Right kidney (tissue), 9 donors: ENCODE data around the gene RAB29.
A peak's percentile ranks its signal among the peaks of the same experiment; 100 is the strongest.
"Not testable (repeated sequence)": the region's sequence is repeated elsewhere in the genome, so short reads cannot be mapped to it uniquely, and the experiment has no call there.

ENCODE experiments used
- DNase-seq: peaks from one replicate; pipeline ENCODE4 v3.0.0-alpha.2; 2016
- long read RNA-seq, 8 donors: transcript quantifications; one replicate each; lab custom pipeline, GENCODE V29; 2026

RAB29 gene, protein sequence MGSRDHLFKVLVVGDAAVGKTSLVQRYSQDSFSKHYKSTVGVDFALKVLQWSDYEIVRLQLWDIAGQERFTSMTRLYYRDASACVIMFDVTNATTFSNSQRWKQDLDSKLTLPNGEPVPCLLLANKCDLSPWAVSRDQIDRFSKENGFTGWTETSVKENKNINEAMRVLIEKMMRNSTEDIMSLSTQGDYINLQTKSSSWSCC
- long read RNA-seq, donor 1, partial matches to known transcripts: 0 of 5 reads
- long read RNA-seq, donor 1, other reads (novel, unspliced or antisense): 0 of 5 reads
- long read RNA-seq, donor 2, transcript RAB29-203 (5 exons, 1,157 nt): major isoform, 7 of 22 reads
- long read RNA-seq, donor 2, partial matches to known transcripts: 13 of 22 reads
- long read RNA-seq, donor 2, other reads (novel, unspliced or antisense): 0 of 22 reads
- long read RNA-seq, donor 3, partial matches to known transcripts: 0 of 3 reads
- long read RNA-seq, donor 3, other reads (novel, unspliced or antisense): 0 of 3 reads
- long read RNA-seq, donor 4, partial matches to known transcripts: 0 of 1 reads
- long read RNA-seq, donor 4, other reads (novel, unspliced or antisense): 0 of 1 reads
- long read RNA-seq, donor 5, transcript RAB29-203 (5 exons, 1,157 nt): major isoform, 9 of 11 reads
- long read RNA-seq, donor 5, partial matches to known transcripts: 0 of 11 reads
- long read RNA-seq, donor 5, other reads (novel, unspliced or antisense): 0 of 11 reads
- long read RNA-seq, donor 6, transcript RAB29-203 (5 exons, 1,157 nt): major isoform, 12 of 14 reads
- long read RNA-seq, donor 6, partial matches to known transcripts: 0 of 14 reads
- long read RNA-seq, donor 6, other reads (novel, unspliced or antisense): 0 of 14 reads
- long read RNA-seq, donor 7, transcript RAB29-203 (5 exons, 1,157 nt): major isoform, 8 of 12 reads
- long read RNA-seq, donor 7, partial matches to known transcripts: 0 of 12 reads
- long read RNA-seq, donor 7, other reads (novel, unspliced or antisense): 0 of 12 reads
- long read RNA-seq, donor 8, transcript RAB29-203 (5 exons, 1,157 nt): major isoform, 11 of 12 reads
- long read RNA-seq, donor 8, partial matches to known transcripts: 0 of 12 reads
- long read RNA-seq, donor 8, other reads (novel, unspliced or antisense): 0 of 12 reads

DNA sequence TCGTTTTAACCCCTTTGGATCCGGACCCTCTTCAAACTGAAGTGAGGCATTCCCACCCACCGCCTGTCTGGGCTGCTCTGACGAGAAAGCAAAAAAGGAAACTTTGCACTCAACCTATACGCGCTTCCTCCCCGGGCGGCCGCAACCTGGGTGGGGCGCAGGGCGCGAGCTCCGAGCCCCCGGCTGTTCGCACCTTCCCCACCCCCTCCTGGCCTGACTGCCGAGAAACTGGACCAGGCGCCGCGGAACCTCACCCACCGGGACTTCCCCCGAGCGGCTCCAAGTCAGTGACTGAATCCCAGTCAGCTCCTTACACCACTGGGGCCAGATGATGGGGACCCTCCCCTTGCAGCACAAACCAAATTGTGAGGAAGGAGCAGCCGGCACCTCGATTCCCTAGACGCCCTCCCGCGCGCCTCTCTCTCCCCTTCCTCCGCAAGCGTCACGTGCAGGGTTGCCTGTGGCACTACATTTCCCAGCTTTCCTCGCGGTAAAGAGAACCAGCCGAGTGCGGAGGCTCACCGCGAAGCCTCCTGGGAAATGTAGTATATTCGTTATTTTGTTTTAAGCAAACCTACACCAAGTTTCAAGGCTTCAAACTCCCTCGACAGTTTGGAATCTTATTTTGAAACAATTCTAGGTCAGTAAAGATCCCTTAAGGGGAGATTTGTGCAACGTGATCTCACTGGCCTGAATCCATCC, at the start of gene RAB29:
Gene RAB29, minus strand, starts transcription at position 468 of the 702 bp plus-strand sequence. CDS start 526 bp downstream, outside the sequence.
- peak; percentile 74 for DNase-seq

DNA sequence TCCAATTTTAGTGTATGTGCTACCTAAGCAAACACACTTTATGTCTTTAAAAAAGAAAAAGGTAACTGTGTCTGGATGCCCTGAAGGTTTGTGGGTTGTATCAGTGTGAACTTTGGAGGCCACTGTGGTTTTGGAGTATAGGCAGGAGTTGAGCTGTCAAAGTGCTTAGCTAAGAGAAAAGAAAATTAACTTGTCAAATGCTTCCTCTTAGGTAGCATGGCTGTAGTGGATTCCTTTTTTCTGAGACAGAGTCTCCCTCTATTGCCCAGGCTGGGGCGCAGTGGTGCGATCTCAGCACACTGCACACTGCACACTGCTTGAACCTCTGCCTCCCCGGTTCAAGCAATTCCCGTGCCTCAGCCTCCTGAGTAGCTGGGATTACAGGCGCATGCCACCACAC, 48.9 kb upstream of the RAB29 start:
- no peak for DNase-seq

DNA sequence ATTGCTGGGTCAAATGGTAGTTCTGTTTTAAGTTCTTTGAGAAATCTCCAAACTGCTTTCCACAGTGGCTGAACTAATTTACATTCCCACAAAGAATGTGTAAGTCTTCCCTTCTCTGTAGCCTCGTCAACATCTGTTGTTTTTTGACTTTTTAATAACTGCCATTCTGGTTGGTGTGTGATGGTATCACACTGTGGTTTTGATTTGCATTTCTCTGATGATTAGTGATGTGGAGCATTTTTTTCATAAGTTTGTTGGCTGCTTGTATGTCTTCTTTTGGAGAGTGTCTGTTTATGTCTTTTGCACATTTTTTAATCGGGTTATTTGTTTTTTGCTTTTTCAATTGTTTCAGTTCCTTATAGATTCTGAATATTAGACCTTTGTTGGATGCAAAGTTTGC, 48.0 kb upstream of the RAB29 start:
- DNase-seq: not testable (repeated sequence)

DNA sequence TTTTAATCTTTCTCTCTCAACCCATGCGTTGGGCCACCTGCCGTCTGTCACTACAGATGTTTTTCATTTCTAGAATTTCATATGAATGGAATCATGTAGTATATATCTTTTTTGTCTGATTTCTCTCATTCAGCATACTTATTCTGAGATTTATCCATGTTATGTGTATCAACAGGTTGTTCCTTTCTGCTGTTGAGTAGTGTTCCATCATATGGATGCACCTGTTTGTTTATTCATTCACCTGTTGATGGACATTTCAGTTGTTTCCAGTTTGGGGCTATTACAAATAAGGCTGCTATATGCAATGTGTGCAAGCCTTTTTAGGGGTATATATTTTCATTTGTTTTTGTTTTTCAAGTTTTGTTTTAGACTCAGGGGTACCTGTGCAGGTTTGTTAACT, 47.1 kb upstream of the RAB29 start:
- no peak for DNase-seq

DNA sequence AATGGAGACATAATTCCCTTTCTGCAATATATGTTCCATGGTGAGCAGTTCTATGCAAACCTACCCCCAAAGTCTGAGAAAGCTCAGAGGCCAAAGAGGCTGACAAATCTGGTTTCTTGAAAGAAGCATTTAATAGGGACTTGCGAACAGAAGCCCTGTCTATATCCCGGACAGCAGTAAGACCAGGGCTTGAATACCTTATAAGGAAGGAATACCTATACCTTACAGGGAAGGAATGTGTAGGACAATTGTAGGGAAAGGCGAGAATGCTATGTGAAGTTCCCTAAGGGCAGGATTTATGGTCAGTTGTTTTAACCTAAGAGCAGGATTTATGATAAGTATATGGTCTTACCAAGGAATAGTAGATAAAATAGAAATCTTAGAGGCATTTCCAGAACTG, 42.7 kb upstream of the RAB29 start:
- no peak for DNase-seq

DNA sequence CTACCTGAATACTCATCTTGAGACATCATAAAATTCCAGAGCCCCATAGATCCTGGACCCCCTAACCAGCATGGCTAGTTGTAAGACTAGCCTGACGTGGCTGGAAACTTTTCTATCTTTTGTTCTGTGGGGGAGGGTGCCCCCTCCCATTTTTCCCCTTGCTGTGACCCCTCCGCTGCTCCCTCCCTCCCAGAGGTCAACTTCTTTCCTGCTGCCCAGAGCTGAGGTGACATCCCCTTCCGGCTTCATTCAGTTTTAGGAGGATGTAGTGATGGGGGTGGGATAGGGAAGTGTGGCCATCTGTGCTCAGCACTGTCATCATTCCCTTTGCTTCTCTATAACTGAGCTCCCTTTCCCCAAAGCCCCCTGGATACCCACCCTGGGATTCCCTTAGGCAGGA, 42.1 kb upstream of the RAB29 start:
- no peak for DNase-seq

DNA sequence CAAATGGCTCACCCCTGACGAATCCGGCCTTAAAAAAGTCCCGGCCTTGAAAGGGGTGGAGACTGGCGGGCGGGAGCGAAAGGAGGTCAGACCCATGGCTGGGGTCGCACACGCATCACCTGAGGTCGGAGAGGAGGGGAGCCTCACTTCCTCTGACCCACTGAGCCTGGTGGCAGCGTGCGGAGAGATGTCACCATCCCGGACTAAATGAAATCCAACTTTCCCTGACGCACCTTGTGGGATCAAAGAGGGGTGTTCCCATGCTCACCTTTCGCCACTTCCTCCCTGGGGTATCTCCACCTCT, 38.4 kb upstream of the RAB29 start:
- DNase-seq: no peak

DNA sequence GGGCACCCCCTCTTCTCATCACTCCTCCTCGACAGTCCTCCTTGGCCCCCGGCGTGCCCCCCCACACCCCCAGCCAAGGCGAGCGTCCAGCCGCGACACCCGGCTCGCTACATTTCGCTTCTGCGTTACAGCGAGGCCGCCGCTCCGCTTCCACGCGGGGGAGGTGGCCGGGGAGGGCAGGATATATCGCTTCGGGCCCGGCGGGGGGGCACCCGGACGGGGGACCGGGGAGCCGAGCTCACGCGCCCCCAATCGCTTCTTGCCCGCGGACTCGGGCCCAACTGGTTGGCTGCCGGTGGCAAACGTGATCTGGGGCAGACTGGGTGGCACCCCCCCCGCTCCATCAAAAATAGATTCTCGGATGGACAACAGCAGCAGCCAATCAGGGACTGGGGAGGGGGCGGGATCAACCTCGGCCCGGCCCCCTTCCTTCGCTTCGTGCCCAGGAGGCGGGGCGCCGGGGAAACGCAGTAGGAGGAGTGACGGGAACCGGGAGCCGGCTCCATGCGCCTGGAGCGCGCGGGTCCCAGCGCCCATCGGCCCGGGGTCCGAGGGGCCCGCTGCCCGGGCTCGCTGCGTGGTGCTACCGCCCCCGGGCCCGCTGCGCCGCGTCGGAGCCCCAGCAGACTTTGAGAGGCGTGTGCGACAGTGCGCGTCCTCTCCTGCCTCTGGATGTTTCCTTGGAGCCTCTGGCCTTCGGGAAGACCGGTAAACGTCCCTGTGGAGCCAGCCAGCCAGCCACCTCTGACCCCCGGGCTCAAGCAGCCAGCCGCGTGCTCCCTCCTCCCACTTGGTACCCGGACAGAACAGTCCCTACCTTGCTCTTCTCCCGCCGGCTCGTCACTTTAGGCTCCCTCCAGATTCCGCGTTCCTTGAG, 37.8 kb upstream of the RAB29 start, which contains the start of gene SLC41A1:
Gene SLC41A1, minus strand, starts transcription at position 321 of the 877 bp plus-strand sequence. CDS start 2,757 bp downstream, outside the sequence.
- peak; percentile 99 for DNase-seq

DNA sequence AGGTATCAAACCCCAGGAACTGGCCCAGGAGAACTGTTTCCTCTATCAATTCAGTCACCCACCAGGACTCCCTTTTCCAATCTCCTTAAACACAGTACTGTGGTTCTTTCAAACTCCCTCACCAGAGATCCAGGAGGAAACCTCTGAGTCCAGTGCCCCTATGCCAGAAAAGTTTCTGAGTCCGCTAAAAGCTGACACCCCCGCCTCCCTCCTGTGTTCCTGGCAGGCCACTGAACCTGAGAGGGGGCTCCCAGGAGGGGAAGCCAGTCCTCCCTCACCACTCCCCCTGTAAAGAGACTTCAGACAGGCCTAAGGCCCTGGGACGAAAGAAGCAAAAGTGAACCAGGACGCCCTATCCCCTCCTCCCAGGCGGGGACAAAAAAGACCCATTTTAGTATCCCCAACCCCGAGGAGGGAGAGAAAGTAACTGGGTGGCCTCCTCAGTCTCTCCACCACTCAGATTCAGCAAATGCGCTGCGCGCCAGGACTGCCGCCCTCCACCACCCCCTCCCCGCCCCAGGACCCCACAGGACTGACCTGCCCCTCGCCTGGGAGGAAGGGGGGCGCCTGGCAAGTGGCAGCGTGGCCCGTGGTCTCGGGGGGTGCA, 37.1 kb upstream of the RAB29 start:
- peak; percentile 72 for DNase-seq

DNA sequence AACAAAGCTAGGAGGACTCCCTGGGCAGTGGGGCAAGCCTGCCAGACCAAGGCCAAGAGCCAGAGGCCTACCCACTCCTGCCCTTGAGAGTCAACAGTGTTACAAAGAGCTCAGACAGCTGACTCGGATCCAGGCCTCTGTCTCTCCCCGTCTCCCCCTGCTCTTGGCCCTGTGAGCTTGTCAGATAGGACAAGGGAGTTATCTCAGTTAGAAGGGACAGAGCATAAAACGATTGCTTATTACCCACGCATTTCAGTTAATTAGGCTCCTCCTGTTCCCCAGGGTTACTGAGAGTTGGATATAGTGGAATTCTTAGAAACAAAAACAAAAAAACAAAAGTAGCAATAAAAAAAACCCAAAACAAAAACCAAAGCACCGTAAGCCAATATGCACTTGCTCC, 36.4 kb upstream of the RAB29 start:
- DNase-seq: no peak

DNA sequence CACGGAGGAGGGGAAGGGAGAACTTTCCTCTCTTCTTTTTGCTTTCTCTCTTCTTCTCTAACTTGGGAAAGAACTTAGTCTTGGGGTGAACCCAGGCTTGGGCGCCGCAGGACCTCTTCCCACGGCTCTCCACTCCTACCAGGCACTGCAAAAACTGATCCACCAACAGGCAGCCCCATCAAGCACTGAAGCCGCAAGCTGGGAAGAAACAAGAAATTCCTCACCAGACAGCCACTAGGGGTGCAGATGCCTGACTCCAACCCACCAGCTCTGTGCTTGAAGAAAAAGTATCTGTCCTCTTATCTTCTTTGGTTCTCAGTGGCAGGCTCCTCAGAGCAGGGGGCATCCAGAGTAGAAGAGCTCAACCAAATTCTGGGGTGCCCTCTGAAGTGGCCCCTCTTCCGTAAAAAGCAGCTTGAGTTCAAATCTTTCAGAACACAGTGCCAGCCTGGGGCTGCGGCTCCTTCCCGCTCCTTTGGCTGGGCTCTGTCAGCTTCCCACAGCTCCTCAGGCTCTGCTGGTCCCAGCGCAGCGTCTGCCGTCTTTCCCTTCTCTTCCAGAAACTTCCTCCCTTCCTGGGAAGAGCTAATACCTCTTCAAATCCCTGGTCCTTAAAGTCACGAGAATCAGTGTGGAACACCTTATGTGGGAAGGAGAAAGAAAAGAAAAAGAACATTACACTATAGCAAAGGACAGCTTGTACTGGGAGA, 35.3 kb upstream of the RAB29 start:
- no peak for DNase-seq

DNA sequence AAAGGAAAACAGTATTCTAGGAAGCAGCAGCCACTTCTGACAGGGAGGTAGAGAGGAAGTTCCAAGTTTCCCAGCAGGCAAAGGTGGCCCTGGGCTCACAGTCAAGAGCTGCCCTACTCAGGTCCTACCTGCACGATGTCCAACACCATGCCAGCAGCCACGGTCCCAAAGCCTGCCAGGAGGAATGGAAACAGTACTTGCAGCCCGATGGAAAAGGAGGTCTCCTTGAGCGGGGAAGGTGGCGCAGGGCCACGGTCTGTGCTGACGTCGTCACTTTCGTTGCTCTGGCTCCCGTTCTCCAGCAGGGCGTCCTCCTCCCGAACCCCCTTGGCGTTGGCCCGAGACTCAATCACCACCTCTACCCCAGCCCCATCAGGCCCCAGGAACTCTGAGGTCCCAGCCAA, 34.7 kb upstream of the RAB29 start:
- DNase-seq: no peak

DNA sequence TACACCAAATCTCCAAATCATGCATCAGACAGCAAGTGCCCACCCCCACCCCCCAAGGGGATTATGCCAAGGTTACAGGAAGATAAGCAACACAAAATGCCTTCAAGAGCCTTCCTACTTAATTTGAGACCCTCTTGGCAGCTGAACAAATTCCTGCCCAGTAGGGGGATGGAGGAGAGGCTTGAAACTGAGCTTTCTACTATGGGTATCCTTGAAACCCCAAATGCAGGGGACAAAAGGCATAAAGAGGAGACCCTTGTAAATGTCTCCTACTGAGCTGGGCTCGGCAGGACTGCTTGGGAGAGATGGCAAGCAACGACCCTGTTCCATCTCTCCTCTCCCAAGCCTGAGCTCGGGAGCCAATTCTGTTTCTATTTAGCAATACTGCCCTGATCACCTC, 34.2 kb upstream of the RAB29 start:
- no peak for DNase-seq

DNA sequence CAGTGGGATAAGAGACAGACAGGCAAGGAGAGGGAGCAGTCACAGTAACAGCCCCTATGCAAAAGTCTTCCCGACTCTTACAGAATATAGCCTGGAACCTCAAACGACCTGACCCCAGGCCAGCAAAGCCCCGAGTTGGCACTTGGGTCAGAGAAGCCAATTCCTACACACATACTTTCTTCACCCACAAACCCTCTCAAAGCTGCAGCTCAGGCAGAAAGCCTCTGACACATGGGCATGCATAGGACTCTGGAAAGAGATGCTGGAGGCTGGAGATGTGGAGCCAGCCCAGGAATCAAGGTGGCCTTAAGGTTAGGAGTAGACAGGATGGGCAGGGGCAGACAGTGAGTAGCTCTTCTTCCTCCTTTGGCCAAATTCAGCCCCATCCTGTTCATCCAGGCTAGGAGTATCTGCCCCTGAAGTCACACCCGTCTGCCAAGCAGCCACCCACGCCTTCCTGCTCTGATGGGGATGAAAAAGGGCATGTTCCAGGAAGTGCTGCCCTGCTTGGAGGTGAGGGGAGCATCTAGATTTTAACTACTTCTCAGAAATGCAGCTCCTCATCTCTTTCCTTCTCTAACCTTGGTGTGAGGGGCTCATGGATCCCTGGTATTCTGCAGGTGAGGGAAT, 29.9 kb upstream of the RAB29 start:
- DNase-seq: no peak

DNA sequence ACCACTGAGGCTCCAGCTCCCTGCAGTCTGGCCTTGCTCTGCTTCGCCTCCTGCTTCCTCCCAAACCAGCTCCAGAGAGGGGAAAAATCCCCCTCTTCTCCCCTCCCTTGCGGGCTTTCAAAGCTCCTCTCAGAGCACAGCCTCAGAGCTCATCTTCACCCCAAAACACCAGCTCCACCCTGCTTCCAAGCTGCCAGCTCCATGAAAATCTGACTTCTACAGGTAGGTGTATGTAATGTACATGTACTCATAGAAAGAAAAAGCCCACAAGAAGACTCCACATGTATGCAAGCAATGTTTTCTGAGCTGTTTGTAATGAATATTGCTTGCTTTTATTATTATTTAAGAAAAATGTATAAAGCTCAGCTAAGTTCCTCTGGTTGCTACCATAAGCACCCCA, 29.3 kb upstream of the RAB29 start:
- no peak for DNase-seq

DNA sequence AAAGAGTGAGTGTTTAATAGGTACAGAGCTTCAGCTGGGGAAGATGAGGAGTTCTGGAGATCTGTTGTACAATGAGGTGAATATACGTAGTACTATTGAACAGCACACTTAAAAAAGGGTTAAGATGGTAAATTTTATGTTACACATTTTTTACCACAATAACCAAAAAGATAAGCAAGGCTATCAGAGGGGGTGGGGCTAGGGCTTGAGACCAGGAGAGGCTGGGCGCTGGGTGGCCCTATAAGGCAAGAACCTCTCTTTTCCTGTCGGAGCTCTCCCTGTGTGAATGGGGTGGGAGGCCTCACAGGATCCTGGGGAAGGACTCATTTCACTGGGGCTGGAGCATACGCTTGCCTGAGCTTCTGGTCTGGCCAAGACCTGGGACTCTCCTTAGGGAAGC, 28.7 kb upstream of the RAB29 start:
- DNase-seq: no peak

DNA sequence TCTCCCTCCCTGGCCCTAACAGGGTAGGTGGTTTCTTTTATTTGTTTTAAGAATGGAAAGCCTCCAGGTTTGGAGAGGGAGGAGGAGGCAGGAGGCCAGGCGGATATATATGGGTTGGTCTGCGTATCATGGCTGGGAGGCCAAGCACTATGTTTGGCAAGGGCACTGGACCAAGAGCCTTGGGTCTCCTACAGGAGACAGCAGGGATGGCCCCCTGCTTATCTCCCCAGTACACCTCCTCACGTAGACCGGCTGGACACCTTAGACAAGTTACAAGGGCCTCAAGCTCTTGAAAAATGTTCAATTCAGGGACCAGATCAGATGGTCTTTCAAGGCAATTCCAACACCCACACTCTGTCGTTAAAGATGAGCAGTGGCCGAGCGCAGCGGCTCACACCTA, 26.8 kb upstream of the RAB29 start:
- no peak for DNase-seq

DNA sequence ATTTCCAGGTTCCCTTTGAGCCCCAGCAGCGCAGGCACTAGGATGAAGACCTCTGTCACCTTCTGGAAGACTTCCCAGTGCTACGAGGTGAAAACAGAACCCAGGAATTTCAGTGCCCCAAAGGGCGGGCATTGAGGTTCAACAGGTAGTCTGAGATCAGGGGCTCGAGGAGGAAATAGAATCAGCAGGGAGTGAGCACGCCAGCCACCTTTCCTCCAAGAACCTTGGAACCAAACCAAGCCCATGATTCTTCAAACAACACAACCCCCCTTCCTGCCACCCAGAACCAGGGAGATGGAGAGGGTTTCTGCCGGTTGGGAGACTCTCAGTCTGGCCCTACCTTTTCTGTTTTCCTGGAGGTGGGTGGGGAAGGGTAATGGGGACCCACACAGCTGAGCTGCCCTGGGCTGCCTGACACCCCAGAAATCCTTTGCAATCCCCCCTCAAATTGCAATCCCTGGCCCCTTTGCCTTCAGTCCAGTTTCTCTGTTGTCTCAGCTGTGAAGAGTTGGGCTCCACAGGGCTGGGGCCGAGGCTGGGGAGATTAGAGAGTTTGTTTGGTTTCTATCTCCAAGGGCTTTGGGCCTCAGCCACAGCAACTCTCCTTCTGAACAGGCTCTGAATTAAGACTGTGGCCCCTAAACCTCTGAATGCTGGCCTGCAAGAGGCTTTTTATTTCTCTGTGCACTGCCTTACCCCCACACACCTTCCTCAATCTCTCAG, 25.9 kb upstream of the RAB29 start:
- DNase-seq: no peak

DNA sequence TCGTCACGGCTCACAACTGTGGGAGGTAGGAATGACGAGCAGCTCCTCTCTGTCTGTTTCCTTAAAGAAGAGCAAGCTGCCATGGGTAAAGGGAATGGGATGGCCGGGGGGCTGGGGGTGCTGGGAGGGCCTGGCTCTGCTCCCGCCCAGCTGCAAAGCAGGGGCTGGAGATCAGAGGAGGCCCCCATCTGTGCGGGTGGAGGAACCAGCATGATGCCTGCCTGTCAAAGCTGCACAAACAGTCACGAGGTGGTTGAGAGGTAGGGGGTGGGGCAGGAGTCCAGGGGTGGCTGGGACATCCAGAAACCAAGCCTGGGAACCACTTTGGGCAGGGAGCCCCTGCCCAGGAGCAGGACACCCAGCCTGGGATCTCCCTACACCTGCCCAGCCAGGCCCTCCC, 25.1 kb upstream of the RAB29 start:
- DNase-seq: no peak
